Upper lobe of left lung (tissue), 4 donors: ENCODE data around the gene TRDMT1.

ENCODE experiments used
- CTCF ChIP-seq, 6 experiments: fragments of 450-650 bp in 4 of 6; fragments of 200-600 bp in 2 of 6; sonication (generic) in 2 of 6; IDR thresholded peaks; one replicate each; pipeline ENCODE4 v1.5.1; 2016 to 2019; ENCODE audit warnings: antibody characterized with exemption in 6 of 6
- EP300 ChIP-seq, 4 donors: sonication (generic); formaldehyde crosslinking; IDR thresholded peaks; one replicate each; pipeline ENCODE4 v1.5.1; 2017; ENCODE audit warnings: antibody characterized with exemption in 4 of 4, control low read depth in 2 of 4
- POLR2A ChIP-seq, 4 donors: fragments of 450-650 bp; IDR thresholded peaks; one replicate each; pipeline ENCODE4 v1.5.1; 2016 to 2017; ENCODE audit warnings: antibody characterized with exemption in 4 of 4, mild to moderate bottlenecking in 2 of 4
- POLR2AphosphoS5 ChIP-seq, 2 donors: sonication (generic); formaldehyde crosslinking; IDR thresholded peaks; one replicate each; pipeline ENCODE4 v1.5.1; 2017; ENCODE audit warnings: antibody characterized with exemption in 2 of 2

GRCh38 chr10:17200001-17200911 lies 1.2 kb downstream of the TRDMT1 start:
- TF ChIP-seq CTCF (IDR thresholded peaks at IDR 0.05): no peak
- TF ChIP-seq POLR2AphosphoS5 (IDR thresholded peaks at IDR 0.05): no peak
- TF ChIP-seq POLR2A (IDR thresholded peaks at IDR 0.05): no peak
- no peak for TF ChIP-seq EP300 (IDR thresholded peaks at IDR 0.05)
